Activated CD4-positive, alpha-beta T cell treated with anti-CD3 and anti-CD28 coated beads for 1 hour (primary cell): Measurements from ENCODE around the gene PMS2.
"Not testable (repeated sequence)": the region's sequence is repeated elsewhere in the genome, so short reads cannot be mapped to it uniquely, and the experiment has no call there.

ENCODE experiments used
- DNase-seq: peaks from one replicate; pipeline ENCODE4 v3.0.0-alpha.2; 2020

The PMS2 gene

DNA sequence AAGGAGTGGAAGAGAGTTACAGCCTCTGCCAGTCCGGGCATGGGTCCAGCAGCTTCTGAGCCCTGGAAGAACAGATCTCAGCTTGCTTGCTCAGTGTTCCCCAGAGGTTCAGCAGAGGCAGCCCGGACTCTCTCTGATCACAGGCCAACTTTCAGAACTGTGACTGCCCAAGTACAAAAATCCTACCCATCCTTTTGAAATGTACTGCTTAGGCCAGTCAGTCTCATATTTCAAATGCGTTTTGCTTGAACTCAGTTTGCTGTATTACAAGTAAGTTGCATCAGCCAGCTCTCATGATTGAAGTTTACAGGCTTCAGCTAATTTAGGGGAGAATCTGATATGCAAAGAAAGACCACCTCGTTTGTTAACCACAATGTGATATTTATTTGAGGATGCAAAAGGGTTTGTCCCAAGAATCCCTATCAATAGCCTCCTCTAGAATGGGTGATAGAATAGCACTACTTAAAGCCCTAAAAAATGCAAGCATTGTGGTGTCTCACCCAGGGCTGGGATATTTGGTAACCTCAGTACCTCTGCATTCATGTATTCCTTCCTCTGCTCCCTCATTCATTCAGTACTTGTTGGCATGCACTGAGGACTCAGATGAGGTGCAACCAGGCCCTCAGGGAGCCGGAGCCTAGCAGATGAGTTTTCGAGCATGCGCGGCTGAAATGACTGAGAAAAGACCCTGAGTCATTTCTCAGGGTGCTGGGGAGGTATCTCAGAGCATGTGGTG lies 7.2 kb upstream of the PMS2 start:
- no peak for DNase-seq

DNA sequence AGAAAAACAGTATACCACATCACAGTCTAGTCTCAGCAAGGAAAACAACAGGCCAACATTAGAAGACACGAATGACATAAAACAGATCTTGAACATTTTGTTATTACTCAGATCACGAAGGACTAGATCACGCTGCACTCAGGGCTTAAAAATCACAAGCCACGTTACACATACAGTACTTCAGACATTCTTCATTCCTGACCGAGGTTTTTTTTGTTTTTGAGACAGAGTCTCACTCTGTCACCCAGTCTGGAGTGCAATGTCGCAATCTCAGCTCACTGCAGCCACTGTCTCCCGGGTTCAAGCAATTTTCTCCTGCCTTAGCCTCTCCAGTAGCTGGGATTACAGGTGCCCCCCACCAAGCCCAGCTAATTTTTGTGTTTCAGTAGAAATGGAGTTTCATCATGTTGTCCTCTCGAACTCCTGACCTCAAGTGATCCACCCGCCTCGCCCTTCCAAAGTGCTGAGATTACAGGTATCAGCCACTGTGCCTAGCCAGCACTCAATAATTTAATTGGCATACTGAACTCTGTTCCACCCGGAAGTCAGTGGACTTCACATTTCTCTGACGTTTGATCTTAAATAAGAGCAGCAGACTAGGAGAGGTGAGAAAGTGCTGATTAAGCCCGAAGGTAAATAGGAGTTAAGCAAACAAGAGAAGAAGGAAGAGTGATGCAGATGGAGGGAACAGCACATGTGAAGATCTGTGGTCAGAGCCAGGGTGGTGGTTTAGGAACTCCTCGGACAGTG lies 3.7 kb upstream of the PMS2 start:
- DNase-seq, result no peak

DNA sequence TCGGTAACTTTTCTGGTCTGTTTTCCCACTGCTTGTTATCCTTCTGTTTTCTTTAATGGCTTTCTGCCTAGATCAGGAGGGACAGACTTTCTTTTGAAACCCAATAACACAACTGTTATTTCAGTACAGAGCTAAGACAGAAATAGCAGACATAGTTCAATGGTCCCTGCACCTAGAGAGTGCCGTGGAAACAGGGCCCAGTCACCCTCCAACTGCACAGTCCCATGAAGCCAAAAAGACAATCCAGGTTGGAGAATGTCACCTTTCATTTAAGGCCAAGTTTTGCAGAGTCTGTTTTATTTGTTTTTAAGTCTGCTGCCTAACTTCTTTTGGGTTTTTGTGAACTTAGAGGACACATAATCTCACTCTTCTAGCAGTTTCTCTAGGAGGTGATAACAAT lies 2.7 kb upstream of the PMS2 start:
- DNase-seq, result no peak

DNA sequence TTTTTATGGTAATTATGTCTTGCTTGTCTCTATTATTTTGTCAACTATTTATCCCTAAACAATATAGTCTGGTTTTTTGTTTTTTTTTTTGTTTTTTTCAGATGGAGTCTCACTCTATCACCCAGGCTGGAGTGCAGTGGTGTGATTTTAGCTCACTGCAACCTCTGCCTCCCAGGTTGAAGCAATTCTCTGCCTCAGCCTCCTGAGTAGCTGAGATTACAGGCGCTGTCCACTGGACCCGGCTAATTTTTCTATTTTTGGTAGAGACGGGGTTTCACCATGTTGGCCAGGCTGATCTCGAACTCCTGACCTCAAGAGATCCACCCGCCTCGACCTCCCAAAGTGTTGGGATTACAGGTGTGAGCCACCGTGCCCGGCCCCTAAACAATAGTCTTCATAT lies 1.5 kb upstream of the PMS2 start:
- not testable (repeated sequence) for DNase-seq

DNA sequence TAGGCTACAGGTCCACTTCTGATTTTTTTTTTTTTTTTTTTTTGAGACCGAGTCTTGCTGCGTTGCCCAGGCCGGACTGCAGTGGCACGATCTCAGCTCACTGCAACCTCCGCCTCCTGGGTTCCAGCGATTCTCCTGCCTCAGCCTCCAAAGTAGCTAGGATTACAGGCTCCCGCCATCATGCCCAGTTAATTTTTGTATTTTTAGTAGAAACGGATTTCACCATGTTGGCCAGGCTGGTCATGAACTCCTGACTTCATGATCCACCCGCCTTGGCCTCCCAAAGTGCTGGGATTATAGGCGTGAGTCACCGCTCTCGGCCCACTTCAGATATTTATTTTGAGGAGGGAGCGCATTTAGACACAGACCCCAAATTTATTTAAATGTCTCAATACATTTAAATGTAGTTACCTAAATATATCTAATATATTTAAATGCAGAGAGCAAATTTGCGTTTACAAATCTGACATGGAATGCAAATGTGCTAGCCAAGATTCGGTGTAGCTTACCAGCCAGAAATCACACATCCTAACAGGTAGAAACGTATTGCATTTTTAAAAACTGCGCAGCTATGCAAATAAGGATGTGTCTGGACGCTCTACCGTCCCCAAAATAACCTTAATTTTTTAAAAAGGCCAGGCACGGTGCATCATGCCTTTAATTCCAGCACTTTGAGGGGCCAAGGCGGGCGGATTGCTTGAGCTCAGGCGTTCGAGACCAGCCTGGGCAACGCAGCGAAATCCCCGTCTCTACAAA lies 836 bp downstream of the PMS2 start:
- DNase-seq, result not testable (repeated sequence)

DNA sequence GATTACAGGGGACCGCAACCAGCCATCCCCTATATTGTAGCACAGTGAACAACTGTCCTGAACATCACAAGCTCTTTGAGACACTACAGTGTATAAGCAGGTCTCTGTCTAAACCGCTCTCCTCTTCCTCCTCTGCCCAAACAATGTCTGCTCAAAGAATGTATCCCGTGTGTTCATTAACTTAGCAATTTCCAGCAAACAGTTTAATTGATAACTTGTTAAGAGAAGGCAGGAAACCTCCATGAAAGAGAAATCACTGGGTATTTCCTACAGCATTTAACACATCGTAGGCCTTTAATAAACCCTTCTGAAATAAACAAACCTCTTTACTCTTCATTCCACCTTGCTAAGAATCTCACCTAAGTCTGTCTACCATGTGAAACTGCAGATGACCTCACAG lies 1.5 kb downstream of the PMS2 start:
- no peak for DNase-seq

DNA sequence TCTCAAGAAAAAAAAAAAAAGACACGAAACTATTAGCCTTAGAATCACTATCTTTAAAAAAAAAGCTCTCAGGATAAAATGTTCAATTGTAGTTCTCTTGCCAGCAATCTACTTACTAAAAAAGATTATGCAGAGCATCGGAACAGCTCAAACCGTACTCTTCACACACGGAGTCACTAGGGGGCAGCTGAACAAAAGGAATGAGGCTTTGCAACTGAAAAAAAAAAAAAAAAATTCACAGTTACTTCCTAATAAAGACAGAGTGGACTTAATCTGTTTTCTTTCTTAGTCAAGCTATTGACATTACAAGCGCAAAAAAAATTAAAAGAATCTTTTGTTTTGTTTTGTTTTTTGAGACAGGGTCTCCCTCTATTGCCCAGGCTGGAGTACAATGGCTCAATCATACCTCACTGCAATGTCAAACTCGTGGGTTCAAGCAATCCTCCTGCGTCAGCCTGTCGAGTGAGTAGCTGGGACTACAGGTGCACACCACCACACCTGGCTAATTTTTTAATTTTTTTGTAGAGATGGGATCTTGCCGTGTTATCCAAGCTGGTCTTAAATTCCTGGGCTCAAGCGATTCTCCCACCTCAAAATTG lies 11.5 kb downstream of the PMS2 start:
- DNase-seq, result peak; percentile 18

DNA sequence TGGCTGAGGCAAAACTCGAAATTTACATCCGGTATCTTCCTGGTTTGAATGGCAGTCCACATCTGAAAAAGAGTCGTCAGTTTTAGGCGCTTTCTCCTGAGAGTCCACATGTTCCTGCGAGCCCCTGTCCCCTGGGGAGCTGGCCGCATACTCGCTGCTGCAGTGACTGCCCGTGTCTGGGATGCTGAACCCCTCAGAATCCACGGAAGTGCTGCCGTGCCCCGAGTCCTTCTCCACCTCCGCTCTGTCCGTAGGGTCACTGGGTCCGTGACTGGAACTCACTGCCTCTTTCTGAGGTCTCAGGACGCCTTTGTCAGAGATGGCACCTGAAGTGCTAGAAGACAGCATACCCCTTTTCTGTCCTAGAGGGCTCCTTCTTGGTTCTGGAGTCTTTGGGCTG lies 21.8 kb downstream of the PMS2 start:
- DNase-seq, result not testable (repeated sequence)

DNA sequence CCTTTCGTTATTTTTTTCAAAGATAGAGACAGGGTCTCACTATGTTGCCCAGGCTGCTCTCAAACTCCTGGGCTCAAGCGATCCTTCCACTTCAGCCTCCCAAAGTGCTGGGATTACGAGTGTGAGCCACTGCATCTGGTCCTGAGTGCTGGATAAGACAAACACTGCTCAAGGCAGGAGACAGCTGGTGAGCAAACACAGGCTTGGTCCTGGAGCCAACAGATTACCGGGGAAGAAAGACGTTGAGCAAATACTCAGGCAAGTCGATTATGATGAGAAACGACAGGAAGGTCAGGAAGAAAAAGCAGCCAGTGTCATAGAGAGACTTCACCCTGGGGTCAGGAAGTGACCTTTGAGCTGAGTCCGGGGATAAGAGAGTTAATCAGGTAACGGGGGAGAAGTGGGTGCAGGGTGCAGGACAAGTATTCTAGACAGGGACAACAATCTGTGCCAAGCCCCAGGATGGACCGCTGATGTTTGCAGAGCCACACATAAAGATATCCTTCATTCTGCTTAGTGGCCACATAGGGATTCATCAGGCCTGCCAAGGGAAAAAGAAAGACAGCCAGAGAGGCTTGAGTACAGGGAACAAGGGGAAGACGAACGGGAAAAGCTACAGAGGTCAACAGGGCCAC lies 29.1 kb downstream of the PMS2 start:
- DNase-seq, result not testable (repeated sequence)

DNA sequence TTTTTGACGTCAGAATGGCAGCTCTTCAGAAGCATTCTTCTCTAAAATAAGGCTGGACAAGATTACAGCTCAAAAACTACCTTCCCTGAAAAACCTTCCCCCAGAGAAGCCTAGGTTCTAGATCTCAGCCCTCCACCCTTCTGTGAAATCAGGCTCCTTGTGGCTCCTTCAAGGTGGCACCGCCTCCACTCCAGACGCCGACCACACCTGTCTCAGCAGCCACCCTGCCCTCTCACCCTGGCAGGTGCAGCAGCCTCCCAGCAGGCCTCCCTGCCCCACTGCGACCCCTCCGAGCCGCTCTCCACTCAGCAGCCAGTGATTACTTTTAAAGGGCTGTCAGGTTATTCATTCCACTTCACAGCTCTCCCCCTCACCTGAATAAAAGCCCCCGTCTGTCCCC lies 35.3 kb downstream of the PMS2 start:
- not testable (repeated sequence) for DNase-seq

DNA sequence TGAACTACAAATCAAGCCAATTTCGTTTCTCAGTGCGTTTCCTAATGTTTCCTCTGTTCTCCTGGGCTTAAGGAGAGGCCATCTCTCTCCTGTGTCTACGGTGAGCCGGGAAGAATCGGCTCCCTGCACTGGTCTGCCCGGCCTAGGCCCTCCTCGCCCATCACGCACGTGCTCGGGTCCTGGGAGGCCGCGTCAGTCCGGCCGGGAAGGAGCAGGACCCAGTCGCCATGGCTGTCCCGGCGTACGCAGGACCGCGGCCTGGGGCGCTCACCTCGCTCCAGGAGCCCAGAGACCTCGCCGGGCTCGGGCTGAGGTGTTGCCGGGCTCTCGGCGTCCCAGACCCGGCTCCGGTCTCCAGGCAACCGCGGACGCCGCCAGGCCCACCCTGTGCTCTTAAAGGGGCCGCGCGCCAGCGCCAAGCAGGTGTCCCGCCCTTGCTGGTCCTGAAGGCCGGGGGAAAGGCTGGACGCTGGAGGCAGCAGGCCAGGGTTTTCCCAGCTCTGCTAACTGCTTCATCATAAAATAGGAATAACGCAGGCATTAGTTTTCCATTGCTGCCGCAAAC lies 38.4 kb downstream of the PMS2 start, which contains the start of gene RSPH10B:
RSPH10B (minus strand) TSS at position 343 of the 565 bp plus-strand sequence. CDS start 3,573 bp downstream, outside the sequence.
- not testable (repeated sequence) for DNase-seq

DNA sequence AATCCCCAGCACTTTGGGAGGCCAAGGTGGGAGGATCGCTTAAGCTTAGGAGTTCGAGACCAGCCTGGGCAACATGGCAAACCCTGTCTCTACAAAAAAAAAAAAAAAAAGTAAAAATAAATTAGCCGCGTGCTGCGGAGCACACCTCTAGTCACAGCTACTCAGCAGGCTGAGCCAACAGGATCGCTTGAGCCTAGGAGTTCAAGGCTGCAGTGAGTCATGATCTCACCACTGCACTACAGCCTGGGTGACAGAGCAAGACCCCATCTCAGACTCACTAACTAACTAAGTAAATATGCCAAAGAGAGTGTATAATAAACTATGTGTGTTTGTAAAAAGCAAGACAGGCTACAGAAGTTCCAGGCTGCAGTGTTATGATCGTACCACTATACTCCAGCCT lies 45.0 kb downstream of the PMS2 start:
- not testable (repeated sequence) for DNase-seq

DNA sequence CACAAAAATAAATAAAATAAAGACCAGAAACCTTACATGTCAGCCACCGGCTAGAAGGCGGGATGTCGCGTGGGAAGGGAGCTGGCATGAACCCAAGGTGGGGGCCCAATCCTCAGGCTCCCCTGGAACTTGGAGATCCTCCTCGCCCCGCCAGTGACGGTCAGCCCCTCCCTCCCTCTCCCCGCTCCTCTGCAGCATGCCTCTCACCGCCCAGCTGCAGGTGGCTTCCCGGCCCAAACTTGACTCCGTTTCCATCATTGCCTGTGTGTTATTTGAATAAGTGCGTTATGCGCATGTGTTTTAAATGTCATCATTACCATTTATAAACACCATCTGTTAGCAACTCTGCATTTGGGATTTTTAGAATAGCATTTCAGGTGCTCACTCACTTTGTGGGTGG lies 45.6 kb downstream of the PMS2 start:
- not testable (repeated sequence) for DNase-seq

DNA sequence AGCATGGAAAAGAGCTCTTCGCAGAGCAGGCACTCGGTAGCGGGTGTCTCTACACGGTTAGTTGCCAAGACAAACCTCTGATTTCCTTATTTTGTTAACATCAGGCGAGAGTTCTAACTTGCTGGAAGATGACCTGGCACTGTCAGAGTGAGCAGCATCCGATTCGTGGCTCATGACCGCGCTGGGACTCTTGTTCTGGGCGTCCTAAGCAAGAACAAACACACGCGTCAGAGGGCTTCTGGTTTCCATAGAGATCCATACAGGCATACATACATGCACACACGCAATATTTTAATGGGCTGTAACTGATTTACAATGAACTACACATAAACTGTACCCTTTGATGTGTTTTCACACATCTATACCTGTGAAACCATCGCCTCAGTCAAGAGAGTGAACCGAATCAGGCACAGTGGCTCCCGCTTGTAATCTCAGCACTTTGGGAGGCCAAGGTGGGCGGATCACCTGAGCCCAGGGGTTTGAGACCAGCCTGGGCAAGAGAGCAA lies 73.9 kb downstream of the PMS2 start:
- not testable (repeated sequence) for DNase-seq

DNA sequence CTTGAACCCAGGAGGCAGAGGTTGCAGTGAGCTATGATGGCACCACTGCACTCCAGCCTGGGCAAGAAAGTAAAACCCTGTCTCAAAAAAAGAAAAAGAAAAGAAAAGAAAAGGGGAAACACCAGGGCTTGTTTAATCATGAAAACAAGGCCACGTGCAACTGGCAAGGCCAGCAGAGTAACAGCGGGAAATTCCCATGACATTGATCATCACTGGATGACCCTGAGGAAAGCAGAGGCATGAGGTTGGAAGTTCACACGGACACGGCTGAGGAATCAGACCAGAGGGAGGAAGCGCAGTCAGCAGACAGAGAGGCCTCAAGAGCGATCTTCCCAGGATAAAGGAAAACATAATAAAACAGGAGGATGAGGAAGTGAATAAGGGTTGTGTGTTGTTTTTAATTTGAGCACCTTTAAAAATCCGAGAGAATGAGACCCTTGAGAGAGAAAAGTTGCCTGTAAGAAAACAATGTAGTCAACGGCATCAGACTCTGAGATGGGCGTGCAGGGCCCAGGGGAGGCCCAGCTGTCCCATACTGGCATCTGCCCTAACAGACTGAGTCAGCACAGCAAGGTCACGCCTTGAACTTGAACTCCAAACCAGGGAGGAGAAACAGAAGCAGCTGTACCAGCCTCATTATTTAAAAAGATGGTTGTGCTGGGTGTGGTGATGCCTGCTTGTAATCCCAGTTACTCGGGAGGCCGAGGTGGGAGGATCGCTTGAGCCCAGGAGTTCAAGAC lies 76.8 kb downstream of the PMS2 start:
- DNase-seq, result not testable (repeated sequence)

DNA sequence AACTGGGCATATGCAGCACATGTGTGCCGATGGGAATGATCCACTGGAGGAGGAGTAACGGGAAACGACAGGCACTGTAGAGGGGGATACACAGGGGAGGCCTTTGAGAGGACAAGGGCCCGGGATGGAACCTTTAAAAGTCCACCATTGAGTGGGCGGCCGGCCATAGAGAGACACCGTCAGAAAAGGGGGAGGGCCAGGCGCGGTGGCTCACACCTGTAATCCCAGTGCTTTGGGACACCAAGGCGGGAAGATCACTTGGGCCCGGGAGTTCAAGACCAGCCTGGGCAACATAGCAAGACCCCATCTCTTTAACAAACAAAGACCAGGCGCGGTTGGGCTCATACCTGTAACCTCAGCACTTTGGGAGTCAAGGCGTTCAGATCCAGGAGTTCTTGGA lies 77.6 kb downstream of the PMS2 start:
- not testable (repeated sequence) for DNase-seq

DNA sequence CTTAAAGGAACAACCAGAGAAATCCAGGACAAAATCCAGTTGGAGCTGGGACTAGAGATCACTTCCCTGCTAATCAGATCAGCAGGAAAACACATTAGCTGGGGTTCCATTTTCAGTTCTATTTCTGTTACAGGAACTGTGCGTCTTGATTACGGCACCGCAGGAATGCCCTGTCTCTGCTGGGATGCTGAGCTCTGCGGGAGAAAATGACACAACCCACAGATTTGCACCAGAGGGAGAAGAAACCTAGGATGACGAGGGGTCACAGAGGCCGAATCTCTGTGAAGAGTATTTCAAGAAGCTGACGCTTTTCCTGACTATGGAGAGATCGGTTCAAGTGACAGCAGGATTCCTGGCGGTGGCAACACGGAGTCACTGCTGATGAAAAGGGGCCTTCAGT lies 78.6 kb downstream of the PMS2 start:
- DNase-seq, result not testable (repeated sequence)

DNA sequence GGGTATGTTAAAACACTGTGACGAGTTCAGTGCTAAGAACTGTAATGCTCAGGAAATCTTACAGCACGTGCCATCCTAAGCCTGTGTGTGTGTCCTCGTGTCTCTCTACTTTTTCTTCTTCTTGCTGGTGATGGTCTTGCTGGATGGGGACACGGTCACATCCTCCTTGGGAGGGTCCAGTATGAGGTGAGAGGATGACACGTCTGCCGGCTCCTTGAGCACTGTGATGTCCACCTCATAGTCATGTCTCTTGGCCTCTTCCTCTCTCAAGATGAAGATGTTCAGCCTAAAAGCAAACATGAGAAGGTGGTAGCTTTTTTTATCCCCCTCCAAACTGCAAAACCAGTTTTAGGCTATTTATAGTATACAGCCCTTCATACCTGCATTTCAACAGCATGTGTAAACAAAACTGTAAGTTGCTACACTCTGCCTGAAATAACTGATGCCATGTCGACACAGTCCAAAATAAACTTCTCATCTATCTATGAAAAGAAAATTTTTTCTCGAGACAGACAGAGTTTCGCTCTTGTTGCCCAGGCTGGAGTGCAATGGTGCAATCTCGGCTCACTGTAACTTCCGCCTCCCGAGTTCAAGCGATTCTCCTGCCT lies 82.5 kb downstream of the PMS2 start:
- not testable (repeated sequence) for DNase-seq

DNA sequence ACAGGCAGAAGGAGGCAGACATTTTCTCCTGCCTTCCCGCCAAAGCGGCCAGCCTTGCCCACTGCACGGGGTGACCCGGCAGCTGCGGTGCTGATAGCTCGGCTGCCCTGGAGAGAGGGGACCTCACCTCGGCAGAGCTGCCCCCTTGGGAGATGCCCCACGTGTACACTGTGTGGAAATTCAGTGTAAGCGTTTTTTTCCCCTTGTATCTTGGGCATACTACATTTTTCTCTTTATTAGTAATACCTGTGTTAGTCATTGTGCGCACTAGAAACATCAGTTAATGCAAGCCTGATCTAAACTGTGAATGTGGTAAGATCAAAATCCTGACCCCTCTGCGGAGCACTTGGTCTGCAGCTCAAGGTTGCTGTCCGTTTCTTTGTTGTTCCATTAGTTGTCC lies 84.2 kb downstream of the PMS2 start:
- not testable (repeated sequence) for DNase-seq

DNA sequence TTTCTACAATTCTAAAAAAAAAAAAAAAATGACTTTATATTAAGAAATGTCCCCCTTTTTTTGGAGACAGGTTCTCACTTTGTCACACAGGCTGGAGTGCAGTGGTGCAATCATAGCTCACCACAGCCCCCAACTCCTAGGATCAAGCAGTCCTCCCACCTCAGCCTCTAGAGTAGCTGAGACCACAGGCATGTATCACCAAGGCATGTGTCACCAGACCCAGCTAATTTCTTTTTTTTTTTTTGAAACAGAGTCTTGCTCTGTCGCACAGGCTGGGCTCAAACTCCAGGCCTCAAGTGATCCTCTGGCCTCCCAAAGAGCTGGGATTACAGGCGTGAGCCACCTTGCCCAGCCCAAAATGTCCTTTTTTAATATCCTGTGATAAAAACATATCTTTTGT lies 84.7 kb downstream of the PMS2 start:
- not testable (repeated sequence) for DNase-seq
